NCI-H748 (cell line): Measurements from ENCODE around the gene PIM3.
"Not testable (repeated sequence)": the region's sequence is repeated elsewhere in the genome, so short reads cannot be mapped to it uniquely, and the experiment has no call there.

Experiments
- DNase-seq: peaks from one replicate; lab custom pipeline; 2025; ENCODE audit not compliant: unreplicated experiment; lab: John Stamatoyannopoulos, UW

PIM3 gene

GRCh38 chr22:49981799-49982198 lies 21.2 kb downstream of the PIM3 start:
- not testable (repeated sequence) for DNase-seq

GRCh38 chr22:49983148-49984042 lies 22.8 kb downstream of the PIM3 start:
- no peak for DNase-seq

- no peak for DNase-seq
These were observed 25.8 kb downstream of the PIM3 start for GRCh38 chr22:49986325-49986724.

- DNase-seq, result not testable (repeated sequence)
These were observed 29.3 kb downstream of the PIM3 start for GRCh38 chr22:49989826-49990225.

- DNase-seq, result no peak
These were observed 30.6 kb downstream of the PIM3 start for GRCh38 chr22:49991167-49991566.

- no peak for DNase-seq
These were observed 31.4 kb downstream of the PIM3 start for GRCh38 chr22:49991907-49992533.

- DNase-seq, result peak; percentile 37
These were observed 32.5 kb downstream of the PIM3 start for GRCh38 chr22:49992921-49993648.

GRCh38 chr22:49993649-49994360 lies 33.2 kb downstream of the PIM3 start:
- no peak for DNase-seq

- DNase-seq, result no peak
These were observed 33.9 kb downstream of the PIM3 start for GRCh38 chr22:49994361-49995040.

- no peak for DNase-seq
These were observed 34.4 kb downstream of the PIM3 start for GRCh38 chr22:49995041-49995360.

GRCh38 chr22:49995361-49996118 lies 35.0 kb downstream of the PIM3 start:
- no peak for DNase-seq

GRCh38 chr22:49996119-49996517 lies 35.5 kb downstream of the PIM3 start:
- no peak for DNase-seq

GRCh38 chr22:49996518-49997250 lies 36.1 kb downstream of the PIM3 start:
- DNase-seq, result no peak

- peak; percentile 22 for DNase-seq
These were observed 36.7 kb downstream of the PIM3 start for GRCh38 chr22:49997251-49997599.

GRCh38 chr22:49997932-49998717 lies 37.6 kb downstream of the PIM3 start:
- DNase-seq, result no peak

GRCh38 chr22:49998718-49999062 lies 38.1 kb downstream of the PIM3 start:
- no peak for DNase-seq

GRCh38 chr22:49999063-49999945 lies 38.7 kb downstream of the PIM3 start:
- no peak for DNase-seq
